Stimulated activated effector memory CD8-positive, alpha-beta T cell treated with anti-CD3 and anti-CD28 coated beads, Interleukin-12 subunit alpha, Interleukin-12 subunit beta, amount 100 ng/mL, for 72 hours (primary cell): ENCODE measurements around the gene KLHDC10.
"Not testable (repeated sequence)": the region's sequence is repeated elsewhere in the genome, so short reads cannot be mapped to it uniquely, and the experiment has no call there.

Source experiments
- ATAC-seq: fragments of 150-1000 bp; cut with Tn5 transposase; 2 replicates; pipeline ENCODE4 v1.10.0; 2021
- DNase-seq, 2 donors: peaks; one replicate each; pipeline ENCODE4 v3.0.0; 2021 to 2022; ENCODE audit warnings: low spot score in 2 of 2
- H3K27ac Mint-ChIP-seq: one replicate; pipeline ENCODE4 v1.8.0; 2022; ENCODE audit warnings: mild to moderate bottlenecking, mixed read lengths
- H3K36me3 Mint-ChIP-seq: one replicate; pipeline ENCODE4 v1.8.0; 2022; ENCODE audit warnings: mild to moderate bottlenecking, mixed read lengths
- H3K4me1 Mint-ChIP-seq: one replicate; pipeline ENCODE4 v1.8.0; 2022; ENCODE audit warnings: mixed read lengths
- H3K4me3 Mint-ChIP-seq: one replicate; pipeline ENCODE4 v1.8.0; 2022; ENCODE audit warnings: mild to moderate bottlenecking, mixed read lengths
- H3K9me3 Mint-ChIP-seq: one replicate; pipeline ENCODE4 v1.8.0; 2022; ENCODE audit warnings: mixed read lengths

Gene KLHDC10

GRCh38 chr7:130178251-130178650, 107.9 kb downstream of the KLHDC10 start:
- Mint-ChIP-seq H3K36me3 (peaks cover 100% of the 10 kb centered on the region), H3K4me3 (no peak overlapping the region), H3K27ac (no peak overlapping the region), H3K9me3 (no peaks in the 10 kb centered on the region), H3K4me1 (peaks cover 20% of the 10 kb centered on the region)
- DNase-seq (no peak), ATAC-seq (no peak)

GRCh38 chr7:130179631-130180030, 109.3 kb downstream of the KLHDC10 start:
- Mint-ChIP-seq H3K4me3 (no peak overlapping the region), H3K36me3 (peaks cover 100% of the 10 kb centered on the region), H3K27ac (no peak overlapping the region), H3K4me1 (peaks cover 25% of the 10 kb centered on the region), H3K9me3 (no peaks in the 10 kb centered on the region)
- DNase-seq = no peak
- no peak for ATAC-seq

GRCh38 chr7:130180571-130181262, 110.4 kb downstream of the KLHDC10 start:
- Mint-ChIP-seq H3K36me3 (peaks cover 98% of the 10 kb centered on the region), H3K9me3 (no peaks in the 10 kb centered on the region), H3K4me1 (peaks cover 25% of the 10 kb centered on the region), H3K27ac (peak overlapping the region; percentile 89), H3K4me3 (peak overlapping the region; percentile 42)
- peak; percentile 99 for ATAC-seq
- DNase-seq = peak; percentile 15 to 79

GRCh38 chr7:130181263-130181605, 110.9 kb downstream of the KLHDC10 start:
- DNase-seq (no peak), ATAC-seq (no peak)
- Mint-ChIP-seq H3K4me1 (peaks cover 25% of the 10 kb centered on the region), H3K9me3 (no peaks in the 10 kb centered on the region), H3K4me3 (peak overlapping the region; percentile 42), H3K27ac (peak overlapping the region; percentile 89), H3K36me3 (peaks cover 96% of the 10 kb centered on the region)

GRCh38 chr7:130182990-130183389, 112.7 kb downstream of the KLHDC10 start:
- H3K4me3 Mint-ChIP-seq = peak overlapping the region; percentile 43
- ATAC-seq = peak; percentile 65
- peaks cover 96% of the 10 kb centered on the region for H3K36me3 Mint-ChIP-seq
- H3K9me3 Mint-ChIP-seq = no peaks in the 10 kb centered on the region
- peak overlapping the region; percentile 74 for H3K27ac Mint-ChIP-seq
- peaks cover 25% of the 10 kb centered on the region for H3K4me1 Mint-ChIP-seq
- DNase-seq = no peak

- peaks cover 96% of the 10 kb centered on the region for H3K36me3 Mint-ChIP-seq
- not testable (repeated sequence) for H3K4me3 Mint-ChIP-seq, ATAC-seq, H3K9me3 Mint-ChIP-seq, DNase-seq, H3K27ac Mint-ChIP-seq
- peaks cover 25% of the 10 kb centered on the region for H3K4me1 Mint-ChIP-seq
These were observed 114.0 kb downstream of the KLHDC10 start for GRCh38 chr7:130184349-130184748.
